HG03571 (cell line): ENCODE measurements around the gene RSRC2.
"Not testable (repeated sequence)": the region's sequence is repeated elsewhere in the genome, so short reads cannot be mapped to it uniquely, and the experiment has no call there.

Experiments
- ATAC-seq: cut with Tn5 transposase; IDR thresholded peaks from one replicate; pipeline ENCODE4 v1.9.1; 2021; ENCODE audit not compliant: unreplicated experiment

The RSRC2 gene

GRCh38 chr12:122526683-122527477 lies at the start of gene RSRC2, which contains the start of gene KNTC1:
Gene RSRC2 (minus strand): TSS chr12:122526936. CDS start chr12:122526853, 83 bp downstream.
Gene KNTC1 (plus strand): TSS chr12:122527249. CDS start chr12:122530064, 2,815 bp downstream.
- ATAC-seq = peak; percentile 90

- no peak for ATAC-seq
Observed at GRCh38 chr12:122571821-122572220, 45.1 kb upstream of the RSRC2 start.

- ATAC-seq = not testable (repeated sequence)
Observed at GRCh38 chr12:122570006-122570405, 43.3 kb upstream of the RSRC2 start.

- ATAC-seq = no peak
Observed at GRCh38 chr12:122569288-122569687, 42.6 kb upstream of the RSRC2 start.

GRCh38 chr12:122566816-122567215 lies 40.1 kb upstream of the RSRC2 start:
- ATAC-seq = not testable (repeated sequence)

GRCh38 chr12:122563361-122563760 lies 36.6 kb upstream of the RSRC2 start:
- ATAC-seq = no peak

GRCh38 chr12:122560138-122560537 lies 33.4 kb upstream of the RSRC2 start:
- ATAC-seq = no peak

- ATAC-seq = no peak
Observed at GRCh38 chr12:122558745-122559641, 32.3 kb upstream of the RSRC2 start.

- no peak for ATAC-seq
Observed at GRCh38 chr12:122547330-122547729, 20.6 kb upstream of the RSRC2 start.

- peak; percentile 89 for ATAC-seq
Observed at GRCh38 chr12:122545855-122546254, 19.1 kb upstream of the RSRC2 start.

- no peak for ATAC-seq
Observed at GRCh38 chr12:122544537-122544936, 17.8 kb upstream of the RSRC2 start.

- no peak for ATAC-seq
Observed at GRCh38 chr12:122538496-122538895, 11.8 kb upstream of the RSRC2 start.

- no peak for ATAC-seq
Observed at GRCh38 chr12:122537021-122537420, 10.3 kb upstream of the RSRC2 start.

GRCh38 chr12:122533856-122534255 lies 7.1 kb upstream of the RSRC2 start:
- no peak for ATAC-seq

GRCh38 chr12:122528992-122529391 lies 2.3 kb upstream of the RSRC2 start:
- ATAC-seq = no peak

- ATAC-seq = no peak
Observed at GRCh38 chr12:122528582-122528981, 1.8 kb upstream of the RSRC2 start.

- ATAC-seq = no peak
Observed at GRCh38 chr12:122527478-122527944, 775 bp upstream of the RSRC2 start.

GRCh38 chr12:122523846-122524718 lies 2.7 kb downstream of the RSRC2 start:
- no peak for ATAC-seq

- no peak for ATAC-seq
Observed at GRCh38 chr12:122523280-122523679, 3.5 kb downstream of the RSRC2 start.

GRCh38 chr12:122520676-122521075 lies 6.1 kb downstream of the RSRC2 start:
- ATAC-seq = no peak

GRCh38 chr12:122519418-122519817 lies 7.3 kb downstream of the RSRC2 start:
- no peak for ATAC-seq
